ENCODE measurements around the gene ARL6.

The ARL6 gene, protein sequence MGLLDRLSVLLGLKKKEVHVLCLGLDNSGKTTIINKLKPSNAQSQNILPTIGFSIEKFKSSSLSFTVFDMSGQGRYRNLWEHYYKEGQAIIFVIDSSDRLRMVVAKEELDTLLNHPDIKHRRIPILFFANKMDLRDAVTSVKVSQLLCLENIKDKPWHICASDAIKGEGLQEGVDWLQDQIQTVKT

DNA sequence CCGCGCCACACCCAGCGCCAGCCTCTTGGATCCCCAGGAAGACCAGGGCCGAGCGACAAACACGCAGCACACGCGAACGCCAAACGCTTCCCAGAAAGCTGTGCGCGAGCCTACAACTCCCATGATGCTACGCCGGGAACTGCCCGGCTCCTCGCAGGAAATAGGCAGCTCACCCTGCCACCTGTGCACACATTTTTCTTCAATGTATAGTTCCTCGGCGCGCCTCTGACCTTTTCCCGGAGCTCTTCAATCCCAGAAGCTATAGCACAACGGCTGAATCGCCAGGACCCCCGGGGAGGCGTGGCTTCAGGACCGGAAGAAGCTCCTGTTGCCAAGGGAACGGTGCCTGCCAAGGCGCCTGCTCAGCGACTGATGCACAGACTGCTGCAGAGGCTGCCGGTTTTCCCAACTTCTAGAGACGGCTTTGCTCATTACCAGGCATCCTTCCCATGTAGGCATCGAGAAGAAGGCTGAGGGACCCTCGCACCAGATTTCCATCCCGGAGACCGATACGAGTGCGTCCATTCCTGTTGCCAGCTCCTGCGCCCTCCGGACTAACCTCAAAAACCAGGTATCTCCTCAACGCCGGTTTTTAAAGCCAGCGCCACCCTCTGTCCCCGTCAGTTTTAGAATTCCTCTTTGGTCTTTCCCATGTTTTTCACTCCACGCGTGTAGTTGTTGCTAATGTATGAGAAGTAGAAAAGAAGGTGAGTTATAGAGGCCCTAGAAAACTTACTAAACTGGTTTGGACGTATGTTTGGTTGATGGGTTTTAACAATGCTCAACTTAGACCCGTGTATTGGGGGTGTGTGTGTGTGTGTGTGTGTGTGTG, at the start of gene ARL6:
Gene ARL6, plus strand, starts transcription at position 352 of the 832 bp plus-strand sequence. CDS start 3,350 bp downstream, outside the sequence.
- ATAC-seq (replicated peaks), result peak; percentile 96
- H3K36me3 Mint-ChIP-seq, result peaks cover 0 to 2% of the 10 kb centered on the region in 2 donors
- H3K4me1 Mint-ChIP-seq, result peaks cover 11 to 14% of the 10 kb centered on the region in 2 donors
- H3K27me3 Mint-ChIP-seq, result peaks cover 0 to 1% of the 10 kb centered on the region in 2 donors
- peak; percentile 73 for DNase-seq
- no peaks in the 10 kb centered on the region for H3K9me3 Mint-ChIP-seq
- peak within 1 kb of the TSS; percentile 96 for H3K27ac Mint-ChIP-seq
- H3K4me3 Mint-ChIP-seq, result peak within 1 kb of the TSS; percentile 95 to 98

DNA sequence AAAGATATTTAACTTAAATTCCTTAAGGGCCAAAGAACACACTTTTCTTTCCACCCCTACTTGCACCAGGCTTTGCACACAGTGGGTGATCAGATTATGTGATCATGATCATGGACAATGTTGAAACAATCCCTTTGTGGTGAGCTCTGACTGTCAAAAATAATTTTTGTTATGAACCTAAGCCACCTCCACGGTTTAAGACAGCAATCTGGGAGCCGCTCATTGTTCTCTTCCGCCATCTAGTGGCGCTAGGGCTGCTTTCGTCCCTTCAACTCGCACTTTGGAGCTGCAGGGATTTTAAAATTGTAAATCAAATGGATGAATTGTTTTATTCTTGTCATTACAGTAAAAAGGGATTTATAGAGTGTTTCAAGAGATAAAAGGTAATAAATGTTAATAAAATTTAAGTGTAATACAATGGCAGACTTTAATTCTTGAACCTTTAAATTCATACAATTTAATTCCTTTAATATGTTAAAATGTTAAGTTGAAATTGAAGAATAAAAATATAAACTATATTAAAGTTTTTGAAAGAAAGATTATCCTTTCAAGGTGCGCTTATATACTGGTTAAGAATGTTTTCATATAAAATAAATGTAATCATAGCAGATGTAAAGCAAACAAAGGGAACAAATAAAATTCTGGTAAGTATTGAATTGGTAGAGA, 45.3 kb upstream of the ARL6 start:
- Mint-ChIP-seq H3K4me1 (no peaks in the 10 kb centered on the region), H3K27ac (no peak overlapping the region), H3K27me3 (peaks cover 0 to 7% of the 10 kb centered on the region in 2 donors), H3K9me3 (no peaks in the 10 kb centered on the region), H3K4me3 (no peak overlapping the region), H3K36me3 (no peaks in the 10 kb centered on the region)
- DNase-seq (peak; percentile 20), ATAC-seq (replicated peaks) (peak; percentile 86 to 90)

DNA sequence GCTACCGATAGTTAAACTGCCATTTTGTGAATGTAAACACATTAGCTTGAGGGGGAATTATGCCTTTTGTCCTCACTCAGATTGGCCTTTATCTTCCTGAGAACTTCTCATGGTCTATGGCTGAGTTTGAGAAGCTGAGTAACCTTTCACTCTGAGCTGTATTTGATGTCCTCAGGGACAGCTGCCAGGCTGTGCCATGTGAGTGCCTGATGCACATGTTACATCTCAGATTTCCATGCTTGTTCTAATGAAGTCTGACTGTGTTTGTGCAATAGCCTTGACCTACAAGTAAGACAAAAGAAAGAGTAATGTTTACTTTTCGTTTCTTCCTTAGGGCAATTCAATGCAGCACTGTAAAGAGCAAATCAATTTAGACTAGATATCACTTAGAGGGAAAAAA, 44.1 kb upstream of the ARL6 start:
- H3K27ac Mint-ChIP-seq, result no peak overlapping the region
- H3K4me1 Mint-ChIP-seq, result no peaks in the 10 kb centered on the region
- no peak for DNase-seq
- H3K27me3 Mint-ChIP-seq, result peaks cover 0 to 7% of the 10 kb centered on the region in 2 donors
- H3K9me3 Mint-ChIP-seq, result no peaks in the 10 kb centered on the region
- no peaks in the 10 kb centered on the region for H3K36me3 Mint-ChIP-seq
- no peak overlapping the region for H3K4me3 Mint-ChIP-seq
- no peak for ATAC-seq (replicated peaks)

DNA sequence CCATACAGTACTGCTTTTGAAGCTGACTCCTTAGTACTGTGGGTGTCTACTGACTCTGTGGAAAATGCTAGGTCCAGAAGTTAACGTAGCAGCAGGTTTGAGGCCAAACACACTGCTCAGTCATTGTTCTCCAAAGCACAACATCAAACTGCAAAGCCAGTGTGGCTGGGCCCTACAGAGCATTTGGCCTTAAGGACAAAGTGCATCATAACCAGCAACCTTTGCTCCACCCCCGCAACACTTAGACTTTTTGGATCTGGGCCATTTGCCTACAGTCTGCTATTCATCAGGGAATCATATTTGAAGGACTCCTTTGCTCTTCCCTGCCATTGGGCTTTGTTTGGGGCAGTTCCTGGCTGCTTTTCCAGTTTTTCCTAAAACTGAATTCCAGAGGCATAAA, 43.1 kb upstream of the ARL6 start:
- Mint-ChIP-seq H3K27me3 (no peaks in the 10 kb centered on the region), H3K4me3 (no peak overlapping the region), H3K27ac (no peak overlapping the region), H3K9me3 (no peaks in the 10 kb centered on the region), H3K4me1 (no peaks in the 10 kb centered on the region), H3K36me3 (no peaks in the 10 kb centered on the region)
- ATAC-seq (replicated peaks) (no peak), DNase-seq (no peak)

DNA sequence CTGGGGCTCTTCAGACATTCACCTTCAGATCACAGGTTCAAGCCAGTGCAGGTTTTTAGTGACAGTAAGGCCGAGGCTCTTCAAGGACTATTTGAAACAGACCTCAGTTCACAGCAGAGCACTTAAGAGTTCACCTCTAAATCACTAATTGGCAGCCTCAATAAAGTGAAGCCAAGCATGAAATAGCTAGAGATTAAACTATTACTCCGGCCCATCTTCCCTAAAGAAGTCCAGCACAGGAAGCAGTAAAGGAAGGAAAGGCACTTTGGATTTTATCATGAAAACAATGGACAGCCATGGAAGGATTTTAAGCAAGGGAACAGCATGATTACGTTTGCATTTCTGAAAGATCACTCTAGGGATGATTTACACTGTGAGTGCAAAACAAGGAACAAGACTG, 27.6 kb upstream of the ARL6 start:
- Mint-ChIP-seq H3K27me3 (peaks cover 4 to 20% of the 10 kb centered on the region in 2 donors), H3K4me3 (no peak overlapping the region)
- ATAC-seq (replicated peaks), result no peak

DNA sequence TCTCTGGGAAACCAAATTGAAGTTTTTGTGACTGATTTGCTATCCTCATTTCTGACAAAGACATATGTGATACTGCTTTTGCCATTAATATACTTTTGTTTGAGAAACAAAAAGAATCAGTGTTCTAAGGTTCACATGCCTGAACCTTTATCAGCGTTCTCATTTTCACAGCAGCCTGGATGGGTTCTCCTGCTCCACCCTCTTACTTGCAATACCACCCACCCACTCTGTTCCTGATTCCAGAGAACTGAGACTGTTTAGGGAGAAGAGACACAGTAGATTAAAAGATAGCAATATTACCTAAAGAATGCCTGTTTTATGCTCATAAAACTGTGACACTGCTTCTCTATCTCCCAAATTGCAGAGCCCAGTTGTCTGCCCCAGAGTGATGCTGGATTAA, 25.8 kb upstream of the ARL6 start:
- no peaks in the 10 kb centered on the region for H3K9me3 Mint-ChIP-seq
- ATAC-seq (replicated peaks) (no peak), DNase-seq (no peak)
- H3K4me3 Mint-ChIP-seq, result no peak overlapping the region
- no peaks in the 10 kb centered on the region for H3K36me3 Mint-ChIP-seq
- peaks cover 0 to 16% of the 10 kb centered on the region in 2 donors for H3K27me3 Mint-ChIP-seq
- no peaks in the 10 kb centered on the region for H3K4me1 Mint-ChIP-seq
- no peak overlapping the region for H3K27ac Mint-ChIP-seq

More for the DNA sequence above, 27.6 kb upstream of the ARL6 start:
- Mint-ChIP-seq H3K27ac (no peak overlapping the region), H3K9me3 (no peaks in the 10 kb centered on the region), H3K36me3 (no peaks in the 10 kb centered on the region), H3K4me1 (no peaks in the 10 kb centered on the region)
- no peak for DNase-seq

DNA sequence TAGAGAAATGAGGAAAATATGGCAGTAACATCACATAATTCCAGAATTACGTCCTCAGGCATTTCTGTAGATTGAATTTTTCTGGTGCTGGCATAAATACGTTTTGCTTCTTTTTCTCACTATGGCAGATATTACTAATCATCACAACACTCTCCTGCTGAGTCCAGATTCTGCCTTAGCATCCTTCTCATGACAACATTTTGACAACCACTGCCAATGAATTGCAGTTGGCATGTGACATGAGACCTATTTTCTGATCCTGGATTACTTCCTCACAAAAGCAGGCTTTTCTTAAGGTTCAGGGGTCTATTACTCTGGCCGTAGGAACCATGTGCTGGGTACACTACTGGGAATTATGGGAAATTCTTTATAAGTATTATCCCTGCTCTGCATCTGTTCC, 22.5 kb upstream of the ARL6 start:
- no peaks in the 10 kb centered on the region for H3K4me1 Mint-ChIP-seq
- H3K9me3 Mint-ChIP-seq, result no peaks in the 10 kb centered on the region
- H3K4me3 Mint-ChIP-seq, result no peak overlapping the region
- DNase-seq (no peak), ATAC-seq (replicated peaks) (no peak)
- no peak overlapping the region for H3K27ac Mint-ChIP-seq
- H3K36me3 Mint-ChIP-seq, result no peaks in the 10 kb centered on the region
- peaks cover 5 to 21% of the 10 kb centered on the region in 2 donors for H3K27me3 Mint-ChIP-seq

DNA sequence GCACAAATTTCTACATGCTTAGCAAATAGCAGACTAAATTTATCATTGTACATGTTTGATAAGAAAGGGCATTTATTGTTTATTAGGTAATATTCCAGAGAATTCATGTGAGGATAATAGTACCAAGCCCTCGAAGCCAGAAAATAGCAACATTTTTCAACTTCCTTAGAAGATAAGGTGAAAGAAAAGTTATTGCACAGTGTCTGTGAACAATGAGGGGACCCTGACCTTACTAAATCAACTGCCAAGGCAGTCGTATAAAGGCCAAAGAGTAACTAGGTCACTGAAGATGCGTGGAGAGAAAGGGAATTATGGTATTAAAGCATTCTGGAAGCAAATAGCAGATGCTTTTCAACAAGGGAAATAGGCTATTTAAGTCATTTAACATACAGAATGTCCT, 20.3 kb upstream of the ARL6 start:
- Mint-ChIP-seq H3K4me3 (no peak overlapping the region), H3K9me3 (no peaks in the 10 kb centered on the region)
- ATAC-seq (replicated peaks), result no peak

DNA sequence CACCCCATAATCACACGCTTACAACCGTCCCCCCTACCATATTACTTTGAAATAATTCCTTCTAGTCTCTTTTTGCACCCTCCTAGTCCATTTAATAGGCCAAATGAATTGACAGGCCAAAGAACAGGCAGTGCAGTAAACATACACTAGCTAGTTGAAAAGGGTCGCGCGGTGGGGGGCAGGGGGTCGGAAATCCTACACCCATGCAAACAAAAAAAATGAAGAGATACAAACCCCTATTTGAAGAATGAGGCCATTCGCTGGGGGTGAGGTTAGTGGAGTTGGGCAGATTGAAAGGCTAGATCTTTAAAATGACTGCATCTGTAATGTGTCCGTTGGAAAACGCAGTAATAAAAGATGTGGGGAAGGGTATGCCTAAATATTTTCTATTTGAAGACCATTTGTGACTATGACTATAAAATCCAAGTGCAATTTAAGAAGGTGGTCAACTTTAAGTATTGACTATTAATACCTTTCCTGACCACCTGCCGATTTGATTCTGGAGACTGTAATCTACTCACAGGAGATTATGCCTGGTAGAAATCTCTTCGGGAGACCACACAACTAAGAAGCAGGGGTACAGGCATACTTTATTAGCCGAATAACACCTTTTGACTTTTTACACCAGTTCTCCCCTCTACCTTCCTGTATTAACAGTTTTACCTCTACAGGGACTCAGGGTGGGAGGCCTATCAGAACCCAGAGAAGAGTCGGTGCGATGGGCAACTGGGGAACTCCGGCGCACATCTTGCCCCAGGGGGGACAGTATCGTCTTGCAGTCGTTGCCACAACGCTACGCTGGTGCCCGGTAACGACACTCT, 762 bp upstream of the ARL6 start:
- no peaks in the 10 kb centered on the region for H3K9me3 Mint-ChIP-seq
- H3K4me3 Mint-ChIP-seq, result peak overlapping the region; percentile 95 to 98
- H3K27ac Mint-ChIP-seq, result peak overlapping the region; percentile 96
- ATAC-seq (replicated peaks), result no peak
- no peak for DNase-seq
- H3K36me3 Mint-ChIP-seq, result no peaks in the 10 kb centered on the region
- peaks cover 6% of the 10 kb centered on the region in 2 donors for H3K27me3 Mint-ChIP-seq
- H3K4me1 Mint-ChIP-seq, result peaks cover 11 to 14% of the 10 kb centered on the region in 2 donors

More for the DNA sequence above, 20.3 kb upstream of the ARL6 start:
- DNase-seq, result no peak
- Mint-ChIP-seq H3K27ac (no peak overlapping the region), H3K36me3 (no peaks in the 10 kb centered on the region), H3K27me3 (peaks cover 9 to 17% of the 10 kb centered on the region in 2 donors), H3K4me1 (no peaks in the 10 kb centered on the region)

DNA sequence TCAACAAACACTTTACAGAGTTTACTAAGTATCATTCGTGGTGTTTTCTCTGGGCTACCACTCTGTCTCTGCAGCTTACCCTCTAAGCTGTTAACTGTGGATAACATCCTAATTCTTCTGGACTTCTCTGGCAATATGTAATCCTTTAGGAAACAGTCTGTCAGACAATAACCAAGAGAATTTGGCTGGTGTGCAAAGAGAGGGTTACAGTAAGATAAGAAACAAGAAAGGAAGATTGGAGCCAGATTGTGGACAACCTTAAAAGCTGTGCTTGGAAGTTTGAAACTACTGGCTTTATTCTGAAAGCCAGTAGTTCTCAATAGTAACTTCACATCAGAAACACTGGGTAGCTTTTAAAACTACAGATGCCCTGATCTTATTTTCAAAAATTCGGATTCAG, 778 bp downstream of the ARL6 start:
- Mint-ChIP-seq H3K27ac (no peak overlapping the region), H3K4me3 (peak overlapping the region; percentile 95 to 98), H3K36me3 (peaks cover 2 to 9% of the 10 kb centered on the region in 2 donors)

DNA sequence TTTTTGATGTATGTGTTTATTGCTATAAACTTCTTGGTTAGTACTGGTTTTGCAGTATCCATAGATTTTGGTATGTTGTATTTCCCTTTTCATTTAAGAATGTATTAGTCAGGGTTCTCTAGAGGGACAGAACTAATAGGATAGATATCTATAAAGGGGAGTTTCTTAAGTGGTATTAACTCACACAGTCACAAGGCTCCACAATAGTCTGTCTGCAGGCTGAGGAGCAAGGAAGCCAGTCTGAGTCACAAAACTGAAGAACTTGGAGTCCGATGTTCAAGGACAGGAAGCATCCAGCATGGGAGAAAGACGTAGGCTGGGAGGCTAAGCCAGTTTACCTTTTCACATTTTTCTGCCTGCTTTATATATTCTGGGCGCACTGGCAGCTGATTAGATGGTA, 8.4 kb downstream of the ARL6 start:
- Mint-ChIP-seq H3K36me3 (peaks cover 21 to 46% of the 10 kb centered on the region in 2 donors), H3K27me3 (no peaks in the 10 kb centered on the region), H3K27ac (no peak overlapping the region), H3K9me3 (peaks cover 0 to 2% of the 10 kb centered on the region in 2 donors), H3K4me3 (no peak overlapping the region), H3K4me1 (no peaks in the 10 kb centered on the region)
- ATAC-seq (replicated peaks) (no peak), DNase-seq (no peak)

More for the DNA sequence above, 778 bp downstream of the ARL6 start:
- H3K27me3 Mint-ChIP-seq, result no peaks in the 10 kb centered on the region
- H3K4me1 Mint-ChIP-seq, result peaks cover 11 to 14% of the 10 kb centered on the region in 2 donors
- no peaks in the 10 kb centered on the region for H3K9me3 Mint-ChIP-seq
- no peak for ATAC-seq (replicated peaks)
- DNase-seq, result no peak

DNA sequence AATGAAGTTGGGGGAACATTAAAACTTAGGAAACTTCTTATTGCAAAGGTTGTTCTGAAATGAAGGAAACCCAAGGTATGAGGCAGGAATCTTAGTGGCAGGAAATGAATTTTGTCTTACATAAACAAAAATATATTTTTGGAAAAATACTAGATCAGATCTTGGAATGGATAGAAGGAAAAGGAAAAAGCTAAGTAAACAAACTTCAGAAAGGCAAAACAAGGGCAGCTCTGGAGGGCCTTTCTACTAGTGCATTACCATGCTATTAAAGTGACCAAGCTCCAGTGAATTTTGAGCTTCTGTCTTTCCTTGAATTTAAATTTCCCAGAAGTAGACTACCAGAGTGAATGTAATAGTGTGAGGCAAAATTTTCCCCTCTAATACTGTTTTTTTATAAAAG, 13.6 kb downstream of the ARL6 start:
- Mint-ChIP-seq H3K4me3 (no peak overlapping the region), H3K36me3 (peaks cover 9 to 13% of the 10 kb centered on the region in 2 donors), H3K9me3 (no peaks in the 10 kb centered on the region), H3K4me1 (no peaks in the 10 kb centered on the region), H3K27me3 (no peaks in the 10 kb centered on the region), H3K27ac (no peak overlapping the region)
- DNase-seq, result no peak
- no peak for ATAC-seq (replicated peaks)

DNA sequence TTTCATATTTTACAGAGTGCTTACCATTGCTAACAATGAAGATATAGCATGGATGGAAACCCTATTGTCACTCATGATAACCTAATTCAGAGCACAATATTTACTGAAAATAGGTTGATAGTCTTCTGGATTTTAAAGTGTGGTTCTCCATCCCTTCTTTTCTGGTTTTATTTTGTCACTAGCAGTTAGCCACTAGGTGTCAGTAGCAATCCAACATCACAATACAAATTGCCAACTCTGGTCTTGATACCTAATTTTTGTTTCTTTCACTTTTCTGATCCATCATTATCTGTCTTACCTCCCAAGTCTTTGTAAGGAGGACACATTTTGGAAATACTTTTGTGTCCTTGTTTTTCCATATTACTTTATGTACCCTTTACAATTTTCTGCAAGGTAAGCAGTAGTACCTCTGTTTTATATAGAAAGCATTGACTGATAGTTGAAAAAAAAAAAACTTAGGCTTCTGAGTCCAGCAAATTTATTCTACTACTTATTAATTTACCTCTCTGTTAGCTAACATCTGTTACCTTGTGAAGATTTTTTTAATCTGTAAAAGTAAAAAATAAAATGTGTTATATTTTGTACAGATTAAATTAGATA, 29.0 kb downstream of the ARL6 start:
- H3K36me3 Mint-ChIP-seq, result no peaks in the 10 kb centered on the region
- H3K4me3 Mint-ChIP-seq, result no peak overlapping the region
- H3K27me3 Mint-ChIP-seq, result no peaks in the 10 kb centered on the region
- no peaks in the 10 kb centered on the region for H3K9me3 Mint-ChIP-seq
- no peak for DNase-seq
- H3K27ac Mint-ChIP-seq, result no peak overlapping the region
- H3K4me1 Mint-ChIP-seq, result no peaks in the 10 kb centered on the region
- peak in 1 of 2 donors; percentile 47 for ATAC-seq (replicated peaks)

DNA sequence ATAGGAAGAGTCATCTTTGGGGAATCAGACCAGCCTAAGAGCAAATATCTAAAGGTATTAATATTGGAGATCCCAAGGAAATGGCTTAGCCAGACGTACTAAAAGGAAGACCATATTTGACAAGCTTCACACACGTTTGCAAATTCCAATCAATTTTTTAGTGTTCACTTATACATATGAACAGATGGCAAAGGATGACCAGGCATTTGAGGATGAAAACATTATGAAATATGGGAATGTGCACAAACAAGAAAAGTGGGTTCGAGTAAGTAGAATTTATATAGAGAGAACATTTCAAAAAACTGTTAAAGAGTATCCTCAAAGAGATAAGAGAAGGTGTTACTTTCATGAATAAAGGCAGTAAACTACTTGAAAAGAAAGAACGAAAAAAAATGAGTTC, 31.4 kb downstream of the ARL6 start:
- Mint-ChIP-seq H3K36me3 (no peaks in the 10 kb centered on the region), H3K9me3 (no peaks in the 10 kb centered on the region), H3K27me3 (no peaks in the 10 kb centered on the region), H3K4me3 (no peak overlapping the region), H3K4me1 (no peaks in the 10 kb centered on the region), H3K27ac (no peak overlapping the region)
- ATAC-seq (replicated peaks) (no peak), DNase-seq (no peak)

Measured in stimulated activated naive B cell treated with anti-CD40 and anti-IgM and Interleukin-4, amounts not matched to agents 10 μg/mL and 1 μg/mL and 100 μg/mL, for 72 hours (primary cell).